MCF 10A (cell line): ENCODE data around the gene SCRG1. TPM values are rescaled to one million over a fixed set of nuclear protein-coding genes. Genes with fewer than 3 reads are reported as not detected.

ENCODE experiments used
- BruUV-seq: library from RNA; stranded (reverse); fragments of 400-500 nt; replicated peaks from 2 replicates; lab custom pipeline; 2021; lab: Mats Ljungman, UMichigan
- CTCF ChIA-PET: fragments of 300-600 bp; sonication (Branson Sonifier 250); formaldehyde crosslinking; extraction: SDS; loops from one replicate; lab custom pipeline; 2021; ENCODE audit warnings: antibody characterized with exemption, inconsistent platforms; lab: Yijun Ruan, JAX
- POLR2A ChIA-PET: fragments of 300-600, 350-650 bp; sonication (Branson Sonifier 250); formaldehyde crosslinking; extraction: SDS; loops from one replicate; lab custom pipeline; 2020; ENCODE audit warnings: antibody characterized with exemption, inconsistent platforms; lab: Yijun Ruan, JAX
- DNase-seq: peaks from one replicate; pipeline ENCODE4 v3.0.0-alpha.2; 2018; ENCODE audit not compliant: unreplicated experiment
- H3K27ac Mint-ChIP-seq: one replicate; pipeline ENCODE4 v1.8.0; 2022; ENCODE audit warnings: mild to moderate bottlenecking, low read depth, mixed read lengths; ENCODE audit not compliant: unreplicated experiment
- H3K27me3 Mint-ChIP-seq: one replicate; pipeline ENCODE4 v1.8.0; 2022; ENCODE audit warnings: mixed read lengths; ENCODE audit not compliant: insufficient read depth, unreplicated experiment
- H3K36me3 Mint-ChIP-seq: one replicate; pipeline ENCODE4 v1.8.0; 2022; ENCODE audit warnings: mild to moderate bottlenecking, moderate library complexity, mixed read lengths; ENCODE audit not compliant: insufficient read depth, unreplicated experiment
- H3K4me1 Mint-ChIP-seq: one replicate; pipeline ENCODE4 v1.8.0; 2022; ENCODE audit warnings: mixed read lengths; ENCODE audit not compliant: insufficient read depth, unreplicated experiment
- H3K4me3 Mint-ChIP-seq: one replicate; pipeline ENCODE4 v1.8.0; 2022; ENCODE audit warnings: mild to moderate bottlenecking, moderate library complexity, mixed read lengths; ENCODE audit not compliant: unreplicated experiment
- H3K9me3 Mint-ChIP-seq: one replicate; pipeline ENCODE4 v1.8.0; 2022; ENCODE audit warnings: mixed read lengths; ENCODE audit not compliant: unreplicated experiment
- intact Hi-C: fragments of 100-400 bp; cut with micrococcal nuclease; formaldehyde crosslinking; loops from 2 replicates; pipeline ENCODE4 v1.14.1; 2022
- total RNA-seq: library from RNA; stranded (reverse); gene quantifications from 2 replicates; pipeline ENCODE4 v1.2.3, GENCODE V29; 2022
- TF ChIP-seq, protein P1 (sequence below): fragments of 200-600 bp; IDR thresholded peaks from one replicate; pipeline ENCODE4 v1.8.0; 2022; ENCODE audit warnings: antibody characterized with exemption, mild to moderate bottlenecking; ENCODE audit not compliant: unreplicated experiment

The SCRG1 gene
- total RNA-seq, 1 experiment from 2014 or later = not detected

GRCh38 chr4:173386751-173387150 is 12.2 kb downstream of the SCRG1 start:
- TF ChIP-seq, protein P1, sequence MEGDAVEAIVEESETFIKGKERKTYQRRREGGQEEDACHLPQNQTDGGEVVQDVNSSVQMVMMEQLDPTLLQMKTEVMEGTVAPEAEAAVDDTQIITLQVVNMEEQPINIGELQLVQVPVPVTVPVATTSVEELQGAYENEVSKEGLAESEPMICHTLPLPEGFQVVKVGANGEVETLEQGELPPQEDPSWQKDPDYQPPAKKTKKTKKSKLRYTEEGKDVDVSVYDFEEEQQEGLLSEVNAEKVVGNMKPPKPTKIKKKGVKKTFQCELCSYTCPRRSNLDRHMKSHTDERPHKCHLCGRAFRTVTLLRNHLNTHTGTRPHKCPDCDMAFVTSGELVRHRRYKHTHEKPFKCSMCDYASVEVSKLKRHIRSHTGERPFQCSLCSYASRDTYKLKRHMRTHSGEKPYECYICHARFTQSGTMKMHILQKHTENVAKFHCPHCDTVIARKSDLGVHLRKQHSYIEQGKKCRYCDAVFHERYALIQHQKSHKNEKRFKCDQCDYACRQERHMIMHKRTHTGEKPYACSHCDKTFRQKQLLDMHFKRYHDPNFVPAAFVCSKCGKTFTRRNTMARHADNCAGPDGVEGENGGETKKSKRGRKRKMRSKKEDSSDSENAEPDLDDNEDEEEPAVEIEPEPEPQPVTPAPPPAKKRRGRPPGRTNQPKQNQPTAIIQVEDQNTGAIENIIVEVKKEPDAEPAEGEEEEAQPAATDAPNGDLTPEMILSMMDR = no peak
- H3K36me3 Mint-ChIP-seq = peaks cover 12% of the 10 kb centered on the region
- no peaks in the 10 kb centered on the region for H3K27me3 Mint-ChIP-seq
- DNase-seq = no peak
- ChIA-PET CTCF (interaction anchor here (1.2 kb wide), 1 partner anchor 26 kb away, joined by 3 read pairs; no protein-coding TSS in a partner anchor), POLR2A (interaction anchor here (1.1 to 1.3 kb wide), 2 partner anchors 28 to 53 kb away, joined by 3 read pairs; partner anchors contain the start of gene HMGB2)
- H3K4me1 Mint-ChIP-seq = no peaks in the 10 kb centered on the region
- intact Hi-C loops = no loop called here
- no TSS peak for BruUV-seq
- no peak overlapping the region for H3K4me3 Mint-ChIP-seq
- no peak overlapping the region for H3K27ac Mint-ChIP-seq
- no peaks in the 10 kb centered on the region for H3K9me3 Mint-ChIP-seq

DNA sequence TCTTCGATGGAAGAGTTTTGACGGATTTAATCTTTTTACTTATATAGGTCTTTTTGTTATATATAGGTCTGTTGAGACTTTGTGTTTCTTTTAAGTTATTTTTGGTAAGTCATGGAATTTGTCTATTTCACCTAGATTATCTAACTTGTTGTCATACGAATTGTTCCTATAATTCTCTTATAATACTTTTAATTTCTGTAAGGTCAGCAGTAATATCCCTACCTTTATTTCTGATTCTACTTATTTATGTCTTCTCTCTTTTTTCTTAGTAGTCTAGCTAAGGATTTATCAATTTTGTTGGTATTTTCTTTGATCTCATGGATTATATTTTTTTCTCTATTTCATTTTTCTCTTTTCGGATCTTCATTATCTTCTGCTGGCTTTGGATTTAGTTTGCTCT is 16.6 kb downstream of the SCRG1 start:
- POLR2A ChIA-PET = interaction anchor here (3.4 to 5.3 kb wide), 2 partner anchors 11 to 48 kb away, joined by 15 to 40 read pairs; partner anchors contain the start of genes HMGB2 and SAP30
- H3K36me3 Mint-ChIP-seq = no peaks in the 10 kb centered on the region
- H3K27me3 Mint-ChIP-seq = no peaks in the 10 kb centered on the region
- CTCF ChIA-PET = interaction anchor here (1.2 kb wide), 1 partner anchor 20 kb away, joined by 3 read pairs; no protein-coding TSS in a partner anchor
- no TSS peak for BruUV-seq
- no peaks in the 10 kb centered on the region for H3K9me3 Mint-ChIP-seq
- no peak overlapping the region for H3K4me3 Mint-ChIP-seq
- H3K4me1 Mint-ChIP-seq = no peaks in the 10 kb centered on the region
- DNase-seq = no peak
- intact Hi-C loops = no loop called here
- TF ChIP-seq, protein P1 = no peak
- no peak overlapping the region for H3K27ac Mint-ChIP-seq

DNA sequence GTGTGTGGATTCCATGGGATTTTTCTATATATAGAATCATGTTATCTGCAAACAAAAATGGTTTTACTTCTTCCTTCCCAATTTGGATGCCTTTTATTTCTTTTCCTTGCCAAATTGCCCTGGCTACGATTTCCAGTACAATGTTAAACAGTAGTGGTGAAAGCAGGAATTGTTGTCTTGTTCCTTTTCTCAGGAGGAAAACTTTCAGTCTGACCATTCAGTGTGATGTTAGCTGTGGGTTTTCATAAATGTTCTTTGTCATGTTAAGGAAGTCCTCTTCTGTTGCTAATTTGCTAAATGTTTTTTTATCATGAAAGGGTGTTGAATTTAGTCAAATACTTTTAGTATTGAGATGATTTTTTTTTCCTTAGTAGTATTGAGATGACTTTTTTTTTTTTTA is 17.3 kb downstream of the SCRG1 start:
- H3K4me1 Mint-ChIP-seq = no peaks in the 10 kb centered on the region
- no peaks in the 10 kb centered on the region for H3K27me3 Mint-ChIP-seq
- no peak overlapping the region for H3K4me3 Mint-ChIP-seq
- no peaks in the 10 kb centered on the region for H3K36me3 Mint-ChIP-seq
- intact Hi-C loops = no loop called here
- TF ChIP-seq, protein P1 = no peak
- BruUV-seq = no TSS peak
- no peaks in the 10 kb centered on the region for H3K9me3 Mint-ChIP-seq
- H3K27ac Mint-ChIP-seq = no peak overlapping the region
- no peak for DNase-seq
- ChIA-PET CTCF (interaction anchor here (0.7 kb wide), 1 partner anchor 10 kb away, joined by 3 read pairs; no protein-coding TSS in a partner anchor), POLR2A (interaction anchor here (3.4 to 5.3 kb wide), 2 partner anchors 11 to 47 kb away, joined by 15 to 40 read pairs; partner anchors contain the start of genes HMGB2 and SAP30)

- POLR2A ChIA-PET = interaction anchor here (3.4 to 5.3 kb wide), 2 partner anchors 10 to 47 kb away, joined by 15 to 40 read pairs; partner anchors contain the start of genes HMGB2 and SAP30
- DNase-seq = no peak
- Mint-ChIP-seq H3K4me1 (no peaks in the 10 kb centered on the region), H3K27ac (no peak overlapping the region), H3K9me3 (no peaks in the 10 kb centered on the region), H3K27me3 (no peaks in the 10 kb centered on the region), H3K4me3 (no peak overlapping the region), H3K36me3 (no peaks in the 10 kb centered on the region)
- no TSS peak for BruUV-seq
- intact Hi-C loops = no loop called here
- TF ChIP-seq, protein P1 = no peak
- CTCF ChIA-PET = interaction anchor here (0.7 kb wide), 1 partner anchor 10 kb away, joined by 3 read pairs; no protein-coding TSS in a partner anchor
Measured at GRCh38 chr4:173380987-173381386, 17.9 kb downstream of the SCRG1 start.
